IMR-90 (cell line): ENCODE data around the gene CTNNA2. TPM values are rescaled to one million over a fixed set of nuclear protein-coding genes. Genes with fewer than 3 reads are reported as not detected.

Source experiments
- ATAC-seq: fragments of 200-7000 bp; cut with Tn5 transposase; 2 replicates; pipeline ENCODE4 v1.9.1; 2020; ENCODE audit warnings: low read depth, mild to moderate bottlenecking, moderate library complexity
- BruUV-seq: library from RNA; stranded (reverse); fragments of 400-500 nt; replicated peaks from 2 replicates; lab custom pipeline; 2021; lab: Mats Ljungman, UMichigan
- CTCF ChIA-PET: fragments of 300-600 bp; formaldehyde crosslinking; extraction: SDS; loops from one replicate; lab custom pipeline; 2021; ENCODE audit warnings: antibody characterized with exemption; lab: Yijun Ruan, JAX
- POLR2A ChIA-PET: fragments of 300-600 bp; sonication (Branson Sonifier 250); formaldehyde crosslinking; loops from one replicate; lab custom pipeline; 2022; ENCODE audit warnings: antibody characterized with exemption; ENCODE audit not compliant: unreplicated experiment; lab: Charles Lee
- DNase-seq: peaks from one replicate; pipeline ENCODE4 v3.0.0; 2013
- H2AFZ ChIP-seq: replicated peaks from 2 replicates; pipeline ENCODE3; 2013; ENCODE audit warnings: low read length, mild to moderate bottlenecking; ENCODE audit not compliant: poor library complexity
- H2AK5ac ChIP-seq: 2 replicates; pipeline ENCODE4 v1.6.1; 2013; ENCODE audit warnings: low read depth, low read length, inconsistent platforms
- H2AK9ac ChIP-seq: replicated peaks from 2 replicates; pipeline ENCODE3; 2013; ENCODE audit warnings: mild to moderate bottlenecking, low read depth, low read length, moderate library complexity; ENCODE audit not compliant: poor library complexity
- H2BK120ac ChIP-seq: 2 replicates; pipeline ENCODE4 v1.6.1; 2013; ENCODE audit warnings: low read depth, low read length, inconsistent platforms
- H2BK15ac ChIP-seq: 3 replicates; pipeline ENCODE4 v1.6.1; 2013; ENCODE audit warnings: low read depth, low read length, inconsistent platforms
- H2BK20ac ChIP-seq: 2 replicates; pipeline ENCODE4 v1.6.1; 2013; ENCODE audit warnings: low read depth, mild to moderate bottlenecking, inconsistent platforms, low read length, moderate library complexity
- H2BK5ac ChIP-seq: 2 replicates; pipeline ENCODE4 v1.6.1; 2013; ENCODE audit warnings: mild to moderate bottlenecking, low read depth, low read length, inconsistent platforms; ENCODE audit not compliant: poor library complexity, severe bottlenecking
- H3K14ac ChIP-seq: replicated peaks from 2 replicates; pipeline ENCODE4 v1.6.1; 2013; ENCODE audit warnings: low read depth, low read length, inconsistent platforms
- H3K18ac ChIP-seq: 2 replicates; pipeline ENCODE4 v1.6.1; 2013; ENCODE audit warnings: low read depth, low read length, control low read depth
- H3K23ac ChIP-seq: 2 replicates; pipeline ENCODE4 v1.6.1; 2013; ENCODE audit warnings: low read depth, low read length, inconsistent platforms
- H3K27ac ChIP-seq: 2 replicates; pipeline ENCODE4 v1.5.1; 2013; ENCODE audit warnings: mild to moderate bottlenecking, control low read depth, low read length; ENCODE audit not compliant: insufficient read depth
- H3K27me3 ChIP-seq: 2 replicates; pipeline ENCODE4 v1.6.1; 2013; ENCODE audit warnings: low read length; ENCODE audit not compliant: control insufficient read depth, insufficient read depth
- H3K36me3 ChIP-seq: 2 replicates; pipeline ENCODE4 v1.6.1; 2013; ENCODE audit warnings: low read length, mixed read lengths; ENCODE audit not compliant: control insufficient read depth, insufficient read depth
- H3K4ac ChIP-seq: 2 replicates; pipeline ENCODE4 v1.6.1; 2013; ENCODE audit warnings: low read depth, low read length, inconsistent platforms
- H3K4me1 ChIP-seq: 2 replicates; pipeline ENCODE4 v1.6.1; 2013; ENCODE audit warnings: low read length, mixed read lengths; ENCODE audit not compliant: control insufficient read depth, insufficient read depth
- H3K4me2 ChIP-seq: 2 replicates; pipeline ENCODE4 v1.6.1; 2013; ENCODE audit warnings: low read depth, mild to moderate bottlenecking, control low read depth, low read length, moderate library complexity
- H3K4me3 ChIP-seq: 2 replicates; pipeline ENCODE4 v1.5.1; 2013; ENCODE audit warnings: low read depth, mild to moderate bottlenecking, control low read depth, low read length, moderate library complexity; ENCODE audit not compliant: insufficient read depth
- H3K56ac ChIP-seq: 2 replicates; pipeline ENCODE4 v1.6.1; 2013; ENCODE audit warnings: low read length, inconsistent platforms; ENCODE audit not compliant: insufficient read depth; ENCODE audit errors: extremely low read depth
- H3K79me1 ChIP-seq, 2 experiments: 2 replicates each; pipeline ENCODE4 v1.6.1; 2013; ENCODE audit warnings: low read length in 2 of 2, inconsistent platforms in 1 of 2, low read depth in 1 of 2
- H3K9ac ChIP-seq: 2 replicates; pipeline ENCODE4 v1.6.1; 2013; ENCODE audit warnings: low read depth, low read length, control low read depth
- H3K9me1 ChIP-seq: 2 replicates; pipeline ENCODE4 v1.6.1; 2013; ENCODE audit warnings: low read length, inconsistent platforms; ENCODE audit not compliant: insufficient read depth
- H3K9me3 ChIP-seq: 2 replicates; pipeline ENCODE4 v1.6.1; 2013; ENCODE audit warnings: low read length; ENCODE audit not compliant: control insufficient read depth, insufficient read depth
- H4K20me1 ChIP-seq: 2 replicates; pipeline ENCODE4 v1.6.1; 2013; ENCODE audit warnings: low read length, inconsistent platforms; ENCODE audit not compliant: insufficient read depth
- H4K5ac ChIP-seq: 2 replicates; pipeline ENCODE4 v1.6.1; 2013; ENCODE audit warnings: mild to moderate bottlenecking, low read depth, low read length, control low read depth
- H4K8ac ChIP-seq, 2 experiments: 2 replicates each; pipeline ENCODE4 v1.6.1; 2013; ENCODE audit warnings: low read depth in 2 of 2, low read length in 2 of 2, control low read depth in 1 of 2, inconsistent platforms in 1 of 2
- H4K91ac ChIP-seq: 2 replicates; pipeline ENCODE4 v1.6.1; 2013; ENCODE audit warnings: low read depth, low read length, inconsistent platforms; ENCODE audit not compliant: insufficient read depth
- BHLHE40 ChIP-seq: fragments of 150-350 bp; IDR thresholded peaks from 2 replicates; pipeline ENCODE4 v1.6.1; 2016; ENCODE audit warnings: mild to moderate bottlenecking, low read depth, low read length
- CEBPB ChIP-seq: IDR thresholded peaks from 2 replicates; pipeline ENCODE4 v1.6.1; 2012; ENCODE audit warnings: low read depth, low read length, improper control_type of control experiment
- CHD1 ChIP-seq: IDR thresholded peaks from 2 replicates; pipeline ENCODE4 v1.6.1; 2012; ENCODE audit warnings: low read depth, low read length, improper control_type of control experiment
- FOS ChIP-seq: fragments of 150-350 bp; IDR thresholded peaks from 2 replicates; pipeline ENCODE4 v1.6.1; 2016; ENCODE audit warnings: low read depth, low read length
- MAFK ChIP-seq: IDR thresholded peaks from 2 replicates; pipeline ENCODE4 v1.6.1; 2012; ENCODE audit warnings: low read depth, low read length, improper control_type of control experiment
- MAZ ChIP-seq: IDR thresholded peaks from 2 replicates; pipeline ENCODE4 v1.6.1; 2012; ENCODE audit warnings: low read depth, mild to moderate bottlenecking, low read length, improper control_type of control experiment, moderate library complexity, borderline replicate concordance
- MXI1 ChIP-seq: IDR thresholded peaks from 2 replicates; pipeline ENCODE4 v1.6.1; 2012; ENCODE audit warnings: low read depth, mild to moderate bottlenecking, low read length, moderate library complexity, borderline replicate concordance
- NFE2L2 ChIP-seq: fragments of 150-350 bp; IDR thresholded peaks from 2 replicates; pipeline ENCODE4 v1.6.1; 2016; ENCODE audit warnings: low read depth, mild to moderate bottlenecking, low read length
- POLR2A ChIP-seq: IDR thresholded peaks from 2 replicates; pipeline ENCODE4 v1.6.1; 2012; ENCODE audit warnings: mild to moderate bottlenecking, low read depth, low read length
- RAD21 ChIP-seq: IDR thresholded peaks from 2 replicates; pipeline ENCODE4 v1.6.1; 2012; ENCODE audit warnings: low read length, improper control_type of control experiment
- RCOR1 ChIP-seq: IDR thresholded peaks from 2 replicates; pipeline ENCODE4 v1.6.1; 2012; ENCODE audit warnings: mild to moderate bottlenecking, low read length, improper control_type of control experiment; ENCODE audit not compliant: insufficient replicate concordance
- RFX5 ChIP-seq: IDR thresholded peaks from 2 replicates; pipeline ENCODE4 v1.8.0; 2012; ENCODE audit warnings: low read depth, mild to moderate bottlenecking, low read length, moderate library complexity
- SMC3 ChIP-seq: fragments of 150-350 bp; IDR thresholded peaks from 2 replicates; pipeline ENCODE4 v1.6.1; 2016; ENCODE audit warnings: low read depth, mild to moderate bottlenecking, antibody characterized with exemption, low read length, moderate library complexity
- dilution Hi-C: fragments of 300-500 bp; cut with HindIII; formaldehyde crosslinking; loops from one replicate; pipeline ENCODE4 v1.14.3; 2018; ENCODE audit warnings: low sequenced_read_pairs; ENCODE audit not compliant: unreplicated experiment
- in situ Hi-C: fragments of 300-500 bp; cut with MboI; formaldehyde crosslinking; loops from 3 replicates; pipeline ENCODE4 v1.14.3; 2019; ENCODE audit warnings: low sequenced_read_pairs, inconsistent platforms, mixed read lengths
- intact Hi-C: fragments of 100-400 bp; cut with micrococcal nuclease; formaldehyde crosslinking; loops from 2 replicates; pipeline ENCODE4 v1.10.0; 2022
- polyA plus RNA-seq, 3 experiments: library from polyadenylated mRNA; depleted of rRNA; stranded (reverse); fragments of >200 nt; gene quantifications; 2 replicates each; pipeline ENCODE4 v1.2.3, GENCODE V29; 2012; ENCODE audit warnings: low replicate concordance in 1 of 3
- total RNA-seq: library from RNA; depleted of rRNA; stranded (reverse); fragments of >200 nt; gene quantifications from 2 replicates; pipeline ENCODE4 v1.2.3, GENCODE V29; 2012
- TF ChIP-seq, protein P1 (sequence below): fragments of 150-350 bp; IDR thresholded peaks from 2 replicates; pipeline ENCODE4 v1.6.1; 2017; ENCODE audit warnings: mild to moderate bottlenecking, antibody characterized with exemption, low read length, low read depth
- TF ChIP-seq, protein P2 (sequence below): conservative IDR thresholded peaks from 2 replicates; pipeline ENCODE4 v1.5.1; 2012; ENCODE audit warnings: mild to moderate bottlenecking, low read depth, low read length, improper control_type of control experiment
- TF ChIP-seq, protein P3 (sequence below): fragments of 150-350 bp; IDR thresholded peaks from 2 replicates; pipeline ENCODE4 v1.6.1; 2016; ENCODE audit warnings: low read depth, mild to moderate bottlenecking, low read length, moderate library complexity, borderline replicate concordance

CTNNA2 gene
- total and polyA plus RNA-seq, 2 of the 4 experiments (the other 2 are of a cell fraction) = not detected

DNA sequence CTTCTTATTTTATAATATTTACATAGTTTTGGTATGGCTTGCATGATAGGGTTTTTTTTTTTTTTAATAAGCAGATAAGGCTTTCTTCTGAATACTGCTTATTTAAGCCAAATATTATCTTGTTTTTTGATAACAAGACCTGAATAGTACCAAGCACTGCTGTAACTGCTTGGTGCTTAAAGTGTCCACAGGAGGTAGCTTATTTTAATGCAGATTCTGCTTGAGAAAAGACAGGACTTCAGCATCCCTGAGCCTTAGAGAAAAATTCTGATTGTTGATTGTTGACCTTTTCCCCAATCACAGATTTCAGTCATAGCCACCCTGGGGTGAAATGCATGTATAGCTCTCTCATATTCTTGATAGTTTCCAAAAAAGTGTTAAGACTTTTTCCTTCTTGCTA is 336.4 kb downstream of the CTNNA2 start:
- Histone ChIP-seq H4K8ac (no peak overlapping the region), H3K79me1 (no peaks in the 10 kb centered on the region), H3K18ac (no peak overlapping the region), H2BK15ac (no peak overlapping the region), H3K23ac (no peak overlapping the region), H3K4me2 (no peak overlapping the region), H2AFZ (no peak overlapping the region), H4K91ac (no peak overlapping the region), H3K9me1 (no peaks in the 10 kb centered on the region), H3K14ac (no peak overlapping the region), H2BK20ac (no peak overlapping the region), H3K4me3 (no peak overlapping the region), H2AK5ac (no peak overlapping the region), H2AK9ac (no peak overlapping the region), H3K27ac (no peak overlapping the region), H4K5ac (no peak overlapping the region), H4K20me1 (no peaks in the 10 kb centered on the region), H3K36me3 (no peaks in the 10 kb centered on the region), H2BK5ac (no peak overlapping the region), H3K56ac (no peak overlapping the region), H3K27me3 (no peaks in the 10 kb centered on the region), H2BK120ac (no peak overlapping the region), H3K9me3 (no peaks in the 10 kb centered on the region), H3K4me1 (no peaks in the 10 kb centered on the region), H3K9ac (no peak overlapping the region), H3K4ac (no peak overlapping the region)
- no peak for ATAC-seq
- POLR2A ChIA-PET = no interaction called here
- no peak for DNase-seq
- no peak for TF ChIP-seq NFE2L2
- TF ChIP-seq, protein P1, sequence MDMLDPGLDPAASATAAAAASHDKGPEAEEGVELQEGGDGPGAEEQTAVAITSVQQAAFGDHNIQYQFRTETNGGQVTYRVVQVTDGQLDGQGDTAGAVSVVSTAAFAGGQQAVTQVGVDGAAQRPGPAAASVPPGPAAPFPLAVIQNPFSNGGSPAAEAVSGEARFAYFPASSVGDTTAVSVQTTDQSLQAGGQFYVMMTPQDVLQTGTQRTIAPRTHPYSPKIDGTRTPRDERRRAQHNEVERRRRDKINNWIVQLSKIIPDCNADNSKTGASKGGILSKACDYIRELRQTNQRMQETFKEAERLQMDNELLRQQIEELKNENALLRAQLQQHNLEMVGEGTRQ = no peak
- no peak for TF ChIP-seq SMC3
- TF ChIP-seq RFX5 = no peak
- TF ChIP-seq BHLHE40 = no peak
- no peak for TF ChIP-seq FOS
- TF ChIP-seq CHD1 = no peak
- TF ChIP-seq POLR2A = no peak
- TF ChIP-seq MAZ = no peak
- no peak for TF ChIP-seq RCOR1
- TF ChIP-seq RAD21 = no peak
- TF ChIP-seq, protein P2, sequence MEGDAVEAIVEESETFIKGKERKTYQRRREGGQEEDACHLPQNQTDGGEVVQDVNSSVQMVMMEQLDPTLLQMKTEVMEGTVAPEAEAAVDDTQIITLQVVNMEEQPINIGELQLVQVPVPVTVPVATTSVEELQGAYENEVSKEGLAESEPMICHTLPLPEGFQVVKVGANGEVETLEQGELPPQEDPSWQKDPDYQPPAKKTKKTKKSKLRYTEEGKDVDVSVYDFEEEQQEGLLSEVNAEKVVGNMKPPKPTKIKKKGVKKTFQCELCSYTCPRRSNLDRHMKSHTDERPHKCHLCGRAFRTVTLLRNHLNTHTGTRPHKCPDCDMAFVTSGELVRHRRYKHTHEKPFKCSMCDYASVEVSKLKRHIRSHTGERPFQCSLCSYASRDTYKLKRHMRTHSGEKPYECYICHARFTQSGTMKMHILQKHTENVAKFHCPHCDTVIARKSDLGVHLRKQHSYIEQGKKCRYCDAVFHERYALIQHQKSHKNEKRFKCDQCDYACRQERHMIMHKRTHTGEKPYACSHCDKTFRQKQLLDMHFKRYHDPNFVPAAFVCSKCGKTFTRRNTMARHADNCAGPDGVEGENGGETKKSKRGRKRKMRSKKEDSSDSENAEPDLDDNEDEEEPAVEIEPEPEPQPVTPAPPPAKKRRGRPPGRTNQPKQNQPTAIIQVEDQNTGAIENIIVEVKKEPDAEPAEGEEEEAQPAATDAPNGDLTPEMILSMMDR = no peak
- TF ChIP-seq CEBPB = no peak
- TF ChIP-seq, protein P3, sequence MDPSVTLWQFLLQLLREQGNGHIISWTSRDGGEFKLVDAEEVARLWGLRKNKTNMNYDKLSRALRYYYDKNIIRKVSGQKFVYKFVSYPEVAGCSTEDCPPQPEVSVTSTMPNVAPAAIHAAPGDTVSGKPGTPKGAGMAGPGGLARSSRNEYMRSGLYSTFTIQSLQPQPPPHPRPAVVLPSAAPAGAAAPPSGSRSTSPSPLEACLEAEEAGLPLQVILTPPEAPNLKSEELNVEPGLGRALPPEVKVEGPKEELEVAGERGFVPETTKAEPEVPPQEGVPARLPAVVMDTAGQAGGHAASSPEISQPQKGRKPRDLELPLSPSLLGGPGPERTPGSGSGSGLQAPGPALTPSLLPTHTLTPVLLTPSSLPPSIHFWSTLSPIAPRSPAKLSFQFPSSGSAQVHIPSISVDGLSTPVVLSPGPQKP = no peak
- TF ChIP-seq MAFK = no peak
- TF ChIP-seq MXI1 = no peak
- intact Hi-C loops (no loop called here), dilution Hi-C loops (no loop called here), in situ Hi-C loops (no loop called here)
- CTCF ChIA-PET = no interaction called here
- no TSS peak for BruUV-seq
